ENCODE data around the gene SMIM7. TPM values are rescaled to one million over a fixed set of nuclear protein-coding genes. Genes with fewer than 3 reads are reported as not detected.

SMIM7 gene
- total RNA-seq, 2 donors from 2014 or later = 44.0 to 45.8 TPM

Other genes starting within 250 kb of the SMIM7 start
- gene EPS15L1, start 188.2 kb downstream of the SMIM7 start, total RNA-seq = 10 to 100 TPM; 35.0 to 43.8 TPM
- gene CALR3, start 164.0 kb downstream of the SMIM7 start, total RNA-seq = not detected
- gene C19orf44, start 163.8 kb downstream of the SMIM7 start, total RNA-seq = 1 to 10 TPM; 3.1 to 4.3 TPM
- gene CHERP, start 117.7 kb downstream of the SMIM7 start, total RNA-seq = 100 to 1,000 TPM in 1 of 2 donors, 10 to 100 TPM in 1; 54.9 to 117 TPM
- 10 to 100 TPM; 39.5 to 58.2 TPM for gene SLC35E1, start 87.7 kb downstream of the SMIM7 start, total RNA-seq
- 10 to 100 TPM; 24.1 TPM for gene MED26, start 31.9 kb downstream of the SMIM7 start, total RNA-seq
- 1 to 10 TPM; 1.6 to 2.5 TPM for gene TMEM38A, start 995 bp upstream of the SMIM7 start, total RNA-seq
- gene NWD1, start 59.7 kb upstream of the SMIM7 start, total RNA-seq = not detected
- gene SIN3B, start 169.3 kb upstream of the SMIM7 start, total RNA-seq = 10 to 100 TPM; 31.6 to 31.8 TPM
- not detected for gene F2RL3, start 228.9 kb upstream of the SMIM7 start, total RNA-seq